ENCODE data around the gene SNRNP48.

The SNRNP48 gene

DNA sequence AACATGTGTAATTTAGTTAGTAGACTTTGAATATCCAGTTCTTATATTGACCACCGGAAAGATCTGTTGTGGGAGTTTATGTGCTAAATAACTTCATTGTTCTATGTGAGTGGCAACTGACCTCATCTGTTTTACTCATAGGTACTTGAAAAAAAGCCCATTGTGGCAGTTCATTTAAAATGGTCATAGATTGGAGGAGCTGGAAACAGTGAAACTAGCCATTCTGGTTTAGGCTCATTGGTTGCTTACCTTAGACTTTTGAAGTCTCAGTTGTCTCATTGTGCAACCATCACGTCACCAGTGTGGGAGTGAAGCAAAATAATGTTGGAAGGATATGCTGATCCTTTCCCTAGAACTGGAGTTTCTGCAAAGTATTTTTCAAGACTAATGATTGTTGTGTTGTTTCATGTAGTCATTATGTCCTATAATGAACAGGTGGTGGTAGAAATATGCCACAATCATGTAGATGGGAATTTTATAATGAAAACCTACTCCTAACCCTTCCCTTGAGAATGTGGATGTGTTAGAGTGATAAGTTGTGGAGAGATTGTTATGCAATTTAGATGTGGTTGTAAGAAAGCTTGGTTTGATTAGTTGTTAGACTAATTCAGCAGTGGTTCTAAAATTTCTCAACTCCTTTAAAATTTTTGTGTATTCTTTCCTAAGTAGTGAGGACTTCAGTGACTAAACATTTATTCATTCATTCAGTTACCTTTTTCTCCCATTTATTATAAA lies 30.2 kb upstream of the SNRNP48 start:
- DNase-seq = no peak

DNA sequence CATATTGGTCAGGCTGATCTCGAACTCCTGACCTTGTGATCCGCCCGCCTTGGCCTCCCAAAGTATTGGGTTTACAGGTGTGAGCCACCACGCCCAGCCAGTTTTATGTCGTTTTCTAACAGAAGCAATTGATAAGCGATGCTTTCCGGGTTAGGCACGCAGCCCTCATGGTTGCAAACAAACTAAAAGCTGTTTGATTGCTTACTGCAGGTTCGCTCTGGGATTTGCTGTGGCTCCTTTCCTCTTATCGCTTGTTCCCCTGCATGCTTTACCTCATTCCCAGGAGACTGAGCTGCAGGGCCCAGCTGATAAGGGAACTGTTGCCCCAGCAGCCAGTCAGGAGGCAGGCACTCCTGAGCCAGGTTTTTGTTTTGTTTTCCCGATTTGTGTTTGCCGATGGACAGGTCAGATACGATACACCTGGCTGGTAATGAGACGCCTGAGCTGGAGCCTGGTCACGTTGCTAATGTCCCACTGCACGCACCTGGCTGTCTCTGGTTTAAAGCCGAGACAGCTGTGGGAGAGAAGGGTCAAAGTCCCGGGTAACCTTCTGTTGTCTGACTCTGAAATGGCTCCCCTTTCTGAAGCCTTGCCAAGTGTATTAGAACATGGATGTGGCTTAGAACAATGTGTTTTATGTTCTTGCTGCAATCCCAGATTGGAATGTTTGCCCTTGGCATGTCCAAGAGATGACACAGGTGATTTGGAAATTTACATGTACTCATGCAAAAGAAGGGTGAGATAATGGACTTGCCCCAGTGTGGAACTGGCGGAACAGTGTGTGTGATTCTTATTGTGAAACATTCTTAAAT lies 28.6 kb upstream of the SNRNP48 start:
- no peak for DNase-seq

DNA sequence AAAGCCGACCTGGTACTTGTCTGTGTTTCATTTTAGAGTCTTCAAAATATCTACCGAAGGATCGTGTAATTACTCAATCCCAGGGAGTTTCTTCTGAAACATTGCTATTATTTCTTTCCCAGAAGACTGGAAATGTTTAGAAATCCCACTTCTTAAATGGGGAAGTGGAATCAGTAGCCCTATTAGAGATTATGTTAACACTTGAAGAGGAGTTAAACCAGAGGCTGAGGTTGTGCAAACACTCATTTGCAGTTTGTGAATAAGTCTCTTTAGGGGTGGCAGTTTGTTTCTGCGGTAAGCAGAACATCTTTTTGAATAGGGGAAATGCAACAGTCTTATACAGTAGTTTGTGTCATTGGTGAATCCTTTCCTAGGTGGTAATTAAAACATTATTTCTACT lies 27.2 kb upstream of the SNRNP48 start:
- no peak for DNase-seq

DNA sequence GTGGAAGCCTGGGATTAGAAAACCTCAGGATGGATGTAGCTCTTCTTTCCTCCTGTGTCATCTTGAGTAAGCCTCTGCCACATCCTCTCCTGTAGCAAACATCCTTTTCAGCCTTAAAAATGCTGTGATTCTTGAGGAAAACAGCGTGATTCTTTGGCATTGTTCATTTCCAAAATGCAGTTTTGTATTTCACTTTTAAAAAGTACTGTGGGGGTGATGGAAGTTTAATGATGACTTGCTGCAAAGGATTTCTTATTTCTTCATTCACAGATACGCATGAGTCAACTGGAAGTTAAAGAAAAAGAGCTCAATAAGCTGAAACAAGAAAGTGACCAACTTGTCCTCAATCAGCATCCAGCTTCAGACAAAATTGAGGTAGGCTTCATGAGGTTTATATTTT lies 23.9 kb upstream of the SNRNP48 start:
- no peak for DNase-seq

DNA sequence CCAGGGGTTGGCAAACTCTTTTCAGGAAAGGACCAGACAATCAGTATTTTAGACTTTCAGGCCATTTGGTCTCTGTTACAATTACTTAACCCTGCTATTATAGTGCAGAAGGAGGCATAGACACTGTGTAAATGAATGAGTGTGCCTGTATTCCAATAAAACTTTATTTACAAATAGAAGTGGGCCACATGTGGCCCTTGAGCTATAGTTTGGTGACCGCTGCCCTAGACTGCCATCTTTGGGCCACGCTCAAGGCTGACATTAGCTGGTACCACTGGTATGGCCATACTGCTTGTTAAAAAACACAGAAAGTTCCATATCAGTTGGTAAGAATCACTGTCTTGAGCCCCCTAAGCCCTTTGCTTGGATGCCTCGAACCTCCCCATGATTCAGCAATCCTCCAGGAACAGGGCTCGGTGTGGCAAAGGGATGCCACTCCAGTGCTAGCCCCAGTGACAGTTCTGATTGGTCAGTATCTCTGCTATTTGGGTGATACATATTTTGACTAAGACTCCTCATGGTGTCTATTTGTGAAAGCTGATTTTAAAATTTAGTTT lies 23.3 kb upstream of the SNRNP48 start:
- DNase-seq = no peak

DNA sequence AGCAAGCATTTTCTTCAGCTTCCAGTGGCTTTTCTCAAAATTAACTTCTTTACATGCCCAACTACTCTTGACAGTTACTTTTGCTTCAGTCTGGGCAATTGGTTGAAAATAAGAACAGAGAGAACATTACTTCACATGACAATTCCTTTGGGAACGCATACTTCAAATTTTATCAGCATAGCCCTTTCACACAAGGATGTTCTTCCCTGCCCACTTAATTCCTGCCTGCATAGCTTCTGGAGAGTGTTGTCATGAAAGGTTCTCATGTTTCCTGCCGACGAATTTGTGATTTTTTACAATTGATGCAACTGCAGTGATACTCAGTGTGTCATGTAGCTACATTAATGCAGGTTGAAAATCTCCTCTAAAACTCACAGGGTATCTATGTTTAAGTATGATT lies 22.0 kb upstream of the SNRNP48 start:
- no peak for DNase-seq

DNA sequence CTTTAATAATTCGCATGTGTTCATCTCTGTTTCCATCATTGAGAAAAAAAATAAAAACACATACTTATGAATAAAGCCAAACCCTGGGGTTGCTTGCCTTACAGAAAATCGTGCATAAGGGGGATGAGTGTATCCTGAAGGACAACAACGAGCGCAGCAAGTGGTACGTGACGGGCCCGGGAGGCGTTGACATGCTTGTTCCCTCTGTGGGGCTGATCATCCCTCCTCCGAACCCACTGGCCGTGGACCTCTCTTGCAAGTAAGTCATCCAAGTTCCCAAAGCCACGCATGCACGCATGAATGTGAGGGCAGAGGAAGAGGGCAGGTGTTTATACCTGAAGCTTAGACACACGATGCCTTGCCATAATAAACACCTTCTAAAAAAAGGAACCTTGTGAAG lies 20.9 kb upstream of the SNRNP48 start:
- no peak for DNase-seq

DNA sequence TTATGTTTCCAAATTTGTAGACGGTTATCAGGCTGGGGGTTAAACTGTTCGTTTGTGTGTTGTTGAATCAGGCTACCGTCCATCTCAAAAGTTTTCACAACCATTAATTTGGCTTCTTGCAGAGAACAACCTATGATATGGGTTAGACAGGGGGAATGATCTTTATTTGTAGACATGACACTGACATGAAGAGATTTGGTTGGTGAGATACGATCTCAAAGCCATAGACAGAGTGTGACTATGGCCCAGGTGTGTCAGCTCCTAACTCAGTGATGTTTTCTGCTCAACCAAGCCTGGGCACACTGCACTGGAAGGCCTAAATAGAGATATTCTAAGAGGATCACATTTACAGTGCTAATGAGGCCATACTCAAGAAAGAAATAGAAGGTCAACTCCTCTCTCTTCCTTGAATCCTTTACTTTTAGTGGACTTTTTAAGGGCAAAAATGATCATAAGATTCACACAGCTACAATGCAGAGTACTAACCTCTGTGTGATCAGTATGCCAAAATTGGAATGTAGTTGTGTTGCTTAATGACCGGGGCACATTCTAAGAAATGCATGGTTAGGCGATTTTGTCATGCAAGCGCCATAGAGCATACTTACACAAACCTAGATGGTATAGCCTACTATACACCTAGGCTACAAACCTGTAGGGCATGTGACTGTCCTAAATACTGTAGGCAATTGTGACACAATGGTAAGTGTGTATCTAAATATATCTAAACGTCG lies 17.6 kb upstream of the SNRNP48 start:
- DNase-seq = no peak

DNA sequence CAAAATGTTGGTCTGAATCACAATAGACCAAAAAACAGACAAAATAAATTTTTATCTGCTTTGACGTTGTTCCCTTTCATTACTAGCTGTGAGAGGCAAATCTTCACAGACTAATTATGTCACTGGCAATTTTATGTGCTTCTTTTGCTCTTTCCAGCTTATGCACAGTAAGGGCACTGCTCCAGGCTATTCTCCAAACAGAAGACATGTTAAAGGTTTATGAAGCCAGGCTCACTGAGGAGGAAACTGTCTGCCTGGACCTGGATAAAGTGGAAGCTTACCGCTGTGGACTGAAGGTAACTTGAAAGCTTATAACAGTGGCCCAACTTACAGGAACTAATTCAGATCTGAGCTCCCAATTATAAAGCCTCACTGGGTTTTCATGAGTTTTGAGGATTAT lies 15.5 kb upstream of the SNRNP48 start:
- no peak for DNase-seq

DNA sequence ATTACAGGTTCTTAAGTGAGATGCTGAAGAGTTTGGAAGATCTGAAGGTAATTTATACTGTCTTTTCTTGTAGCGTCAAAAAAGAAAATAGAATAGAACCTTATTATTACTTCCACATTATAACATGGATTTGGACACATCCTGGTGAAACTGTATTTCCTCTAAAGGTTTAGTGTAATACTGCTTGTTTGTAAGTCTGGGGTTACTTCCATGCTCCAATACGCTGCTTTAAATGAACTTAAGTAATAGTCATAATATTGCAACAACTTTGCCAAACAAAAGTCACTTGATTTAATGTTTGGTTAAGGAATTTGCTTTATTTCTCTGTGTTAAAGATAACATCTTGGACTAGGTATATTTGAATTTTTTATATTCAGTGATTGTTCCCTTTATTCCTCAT lies 11.5 kb upstream of the SNRNP48 start:
- DNase-seq = no peak

DNA sequence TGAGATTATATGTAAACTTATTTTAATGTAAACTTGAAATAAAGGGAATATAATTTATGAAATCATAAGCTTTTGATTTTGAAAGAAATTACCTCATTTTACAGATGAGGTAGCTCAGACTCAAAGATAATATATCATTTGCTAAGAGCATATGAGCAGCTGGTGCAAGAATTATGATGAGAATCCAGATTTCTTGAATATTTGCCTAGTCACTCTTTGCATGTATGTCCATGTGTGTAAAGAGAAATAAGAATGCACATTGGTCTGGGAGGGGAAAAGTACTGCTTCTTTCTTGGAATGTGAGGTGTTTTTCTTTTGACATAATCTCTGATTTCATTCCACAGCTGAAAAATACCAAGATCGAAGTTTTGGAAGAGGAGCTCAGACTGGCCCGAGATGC lies 11.1 kb upstream of the SNRNP48 start:
- DNase-seq = no peak

DNA sequence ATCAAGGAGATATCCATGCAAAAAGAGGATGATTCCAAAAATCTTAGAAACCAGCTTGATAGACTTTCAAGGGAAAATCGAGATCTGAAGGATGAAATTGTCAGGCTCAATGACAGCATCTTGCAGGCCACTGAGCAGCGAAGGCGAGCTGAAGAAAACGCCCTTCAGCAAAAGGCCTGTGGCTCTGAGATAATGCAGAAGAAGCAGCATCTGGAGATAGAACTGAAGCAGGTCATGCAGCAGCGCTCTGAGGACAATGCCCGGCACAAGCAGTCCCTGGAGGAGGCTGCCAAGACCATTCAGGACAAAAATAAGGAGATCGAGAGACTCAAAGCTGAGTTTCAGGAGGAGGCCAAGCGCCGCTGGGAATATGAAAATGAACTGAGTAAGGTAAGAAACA lies 10.1 kb upstream of the SNRNP48 start:
- DNase-seq = no peak

DNA sequence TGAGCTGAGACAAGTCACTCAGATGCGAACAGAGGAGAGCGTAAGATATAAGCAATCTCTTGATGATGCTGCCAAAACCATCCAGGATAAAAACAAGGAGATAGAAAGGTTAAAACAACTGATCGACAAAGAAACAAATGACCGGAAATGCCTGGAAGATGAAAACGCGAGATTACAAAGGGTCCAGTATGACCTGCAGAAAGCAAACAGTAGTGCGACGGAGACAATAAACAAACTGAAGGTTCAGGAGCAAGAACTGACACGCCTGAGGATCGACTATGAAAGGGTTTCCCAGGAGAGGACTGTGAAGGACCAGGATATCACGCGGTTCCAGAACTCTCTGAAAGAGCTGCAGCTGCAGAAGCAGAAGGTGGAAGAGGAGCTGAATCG lies 9.5 kb upstream of the SNRNP48 start:
- DNase-seq = no peak

DNA sequence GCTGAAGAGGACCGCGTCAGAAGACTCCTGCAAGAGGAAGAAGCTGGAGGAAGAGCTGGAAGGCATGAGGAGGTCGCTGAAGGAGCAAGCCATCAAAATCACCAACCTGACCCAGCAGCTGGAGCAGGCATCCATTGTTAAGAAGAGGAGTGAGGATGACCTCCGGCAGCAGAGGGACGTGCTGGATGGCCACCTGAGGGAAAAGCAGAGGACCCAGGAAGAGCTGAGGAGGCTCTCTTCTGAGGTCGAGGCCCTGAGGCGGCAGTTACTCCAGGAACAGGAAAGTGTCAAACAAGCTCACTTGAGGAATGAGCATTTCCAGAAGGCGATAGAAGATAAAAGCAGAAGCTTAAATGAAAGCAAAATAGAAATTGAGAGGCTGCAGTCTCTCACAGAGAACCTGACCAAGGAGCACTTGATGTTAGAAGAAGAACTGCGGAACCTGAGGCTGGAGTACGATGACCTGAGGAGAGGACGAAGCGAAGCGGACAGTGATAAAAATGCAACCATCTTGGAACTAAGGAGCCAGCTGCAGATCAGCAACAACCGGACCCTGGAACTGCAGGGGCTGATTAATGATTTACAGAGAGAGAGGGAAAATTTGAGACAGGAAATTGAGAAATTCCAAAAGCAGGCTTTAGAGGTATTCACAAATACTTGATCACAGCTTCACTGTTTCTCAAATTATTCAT lies 8.9 kb upstream of the SNRNP48 start:
- DNase-seq = no peak

DNA sequence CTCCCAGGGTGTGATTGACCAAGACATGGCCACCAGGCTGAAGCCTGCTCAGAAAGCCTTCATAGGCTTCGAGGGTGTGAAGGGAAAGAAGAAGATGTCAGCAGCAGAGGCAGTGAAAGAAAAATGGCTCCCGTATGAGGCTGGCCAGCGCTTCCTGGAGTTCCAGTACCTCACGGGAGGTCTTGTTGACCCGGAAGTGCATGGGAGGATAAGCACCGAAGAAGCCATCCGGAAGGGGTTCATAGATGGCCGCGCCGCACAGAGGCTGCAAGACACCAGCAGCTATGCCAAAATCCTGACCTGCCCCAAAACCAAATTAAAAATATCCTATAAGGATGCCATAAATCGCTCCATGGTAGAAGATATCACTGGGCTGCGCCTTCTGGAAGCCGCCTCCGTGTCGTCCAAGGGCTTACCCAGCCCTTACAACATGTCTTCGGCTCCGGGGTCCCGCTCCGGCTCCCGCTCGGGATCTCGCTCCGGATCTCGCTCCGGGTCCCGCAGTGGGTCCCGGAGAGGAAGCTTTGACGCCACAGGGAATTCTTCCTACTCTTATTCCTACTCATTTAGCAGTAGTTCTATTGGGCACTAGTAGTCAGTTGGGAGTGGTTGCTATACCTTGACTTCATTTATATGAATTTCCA lies 4.6 kb upstream of the SNRNP48 start:
- DNase-seq = no peak

DNA sequence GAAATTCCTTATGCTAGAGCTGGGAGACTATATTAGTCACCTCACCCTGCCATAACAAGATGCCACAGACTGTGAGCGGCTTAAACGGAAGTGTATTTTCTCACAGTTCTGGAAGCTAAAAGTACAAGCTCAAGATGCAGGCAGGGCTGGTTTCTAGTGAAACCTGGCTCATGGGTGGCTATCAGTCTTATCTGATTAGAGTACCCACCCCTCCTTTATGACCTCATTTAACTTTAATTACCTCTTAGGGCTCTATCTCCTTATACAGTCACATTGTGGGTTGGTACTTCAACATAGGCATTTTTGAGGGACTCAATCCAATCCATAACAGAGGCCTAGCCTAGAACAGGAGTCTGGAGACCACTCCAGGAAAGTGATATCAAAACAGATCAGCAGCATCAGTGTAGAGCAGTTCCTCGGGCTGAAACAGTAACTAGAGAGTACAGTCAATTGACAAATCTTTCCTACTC lies 2.3 kb upstream of the SNRNP48 start:
- DNase-seq = no peak

DNA sequence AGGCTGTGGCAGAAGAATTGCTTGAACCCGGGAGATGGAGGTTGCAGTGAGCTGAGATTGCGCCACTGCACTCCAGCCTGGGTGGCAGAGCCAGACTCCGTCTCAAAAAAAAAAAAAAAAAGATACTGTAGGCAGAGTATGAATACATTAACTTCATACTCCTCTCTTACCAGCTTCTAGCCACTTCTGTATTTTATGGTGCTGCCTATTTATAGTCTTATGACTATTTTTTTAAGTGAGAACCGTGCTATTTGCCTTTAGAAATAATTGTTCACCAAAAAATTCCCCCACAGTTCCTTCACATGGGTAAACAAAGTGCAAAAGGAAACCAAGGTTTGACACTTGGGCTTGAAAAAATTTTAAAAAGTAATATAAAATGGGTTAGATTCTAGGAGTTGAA lies 1.5 kb upstream of the SNRNP48 start:
- DNase-seq = no peak

DNA sequence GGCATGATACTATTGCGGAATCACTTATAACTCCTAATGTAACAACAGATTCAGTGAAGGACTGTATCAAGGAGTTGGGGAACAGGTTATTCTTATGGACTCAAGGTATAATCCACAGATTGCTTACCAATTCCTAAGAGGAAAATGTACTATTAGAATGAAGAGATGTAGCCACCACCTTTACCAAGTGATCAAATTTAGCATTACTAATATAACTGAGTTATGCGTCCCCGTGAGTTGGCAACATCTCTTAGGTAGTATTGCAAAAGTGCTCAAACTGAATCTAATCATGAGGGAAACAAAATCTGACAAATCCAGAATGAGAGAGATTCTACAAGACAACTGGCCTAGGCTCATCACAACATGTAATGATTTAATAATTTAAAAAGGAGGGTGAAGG lies 777 bp upstream of the SNRNP48 start:
- no peak for DNase-seq

DNA sequence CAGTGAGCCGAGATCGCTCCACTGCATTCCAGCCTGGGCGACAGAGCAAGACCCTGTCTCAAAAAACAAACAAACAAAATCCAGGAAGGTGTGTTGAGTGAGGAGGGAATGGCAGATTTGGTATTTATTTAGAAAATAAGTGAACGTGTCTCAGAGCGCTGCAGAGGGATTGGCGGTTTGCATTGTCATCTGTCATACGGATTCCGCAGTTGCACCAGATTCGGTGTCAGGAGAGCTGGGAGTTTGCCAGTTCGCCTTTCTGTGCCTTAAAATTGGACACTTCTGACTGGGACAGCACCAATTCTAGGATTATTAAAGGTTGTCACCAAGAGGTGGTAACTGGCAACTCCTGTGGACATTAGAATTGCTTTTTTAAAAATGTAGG lies 912 bp downstream of the SNRNP48 start:
- DNase-seq = no peak

DNA sequence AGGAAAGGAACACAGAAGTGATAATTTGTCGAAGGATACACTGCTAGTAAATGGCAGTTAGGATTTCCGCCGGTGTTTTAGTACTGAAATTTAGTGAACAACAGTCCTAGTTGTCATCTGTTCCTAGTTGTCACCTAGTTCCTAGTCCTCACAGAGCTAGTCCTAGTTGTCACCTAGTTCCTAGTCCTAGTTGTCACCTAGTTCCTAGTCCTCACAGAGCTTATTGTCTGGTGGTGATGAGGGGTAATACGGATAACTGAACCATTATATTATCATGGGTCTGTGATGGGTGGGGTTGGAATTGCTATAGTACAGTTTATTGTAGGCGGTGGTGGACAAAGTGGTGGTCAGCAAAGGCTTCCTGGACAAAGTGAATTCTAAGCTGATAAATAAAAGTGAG lies 1.8 kb downstream of the SNRNP48 start:
- DNase-seq = no peak

DNA sequence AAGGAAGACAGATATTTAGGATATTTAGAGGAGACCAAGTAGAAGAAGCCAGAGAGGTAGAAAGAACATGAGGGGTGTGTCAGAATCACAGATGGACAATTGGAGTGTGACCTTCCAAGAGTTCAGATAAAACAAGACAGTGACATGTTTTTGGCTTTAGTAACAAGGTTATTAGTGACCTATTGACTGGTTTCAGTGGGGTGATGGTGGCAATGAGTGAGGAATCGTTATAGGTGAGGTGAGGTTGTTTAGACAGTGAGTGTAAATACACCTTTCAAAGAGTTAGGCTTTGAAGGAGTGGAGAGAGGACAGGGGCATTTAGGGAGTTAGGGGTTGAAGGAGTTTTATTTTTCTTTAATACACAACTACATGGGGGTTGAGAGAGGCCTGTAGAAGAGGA lies 3.2 kb downstream of the SNRNP48 start:
- no peak for DNase-seq

DNA sequence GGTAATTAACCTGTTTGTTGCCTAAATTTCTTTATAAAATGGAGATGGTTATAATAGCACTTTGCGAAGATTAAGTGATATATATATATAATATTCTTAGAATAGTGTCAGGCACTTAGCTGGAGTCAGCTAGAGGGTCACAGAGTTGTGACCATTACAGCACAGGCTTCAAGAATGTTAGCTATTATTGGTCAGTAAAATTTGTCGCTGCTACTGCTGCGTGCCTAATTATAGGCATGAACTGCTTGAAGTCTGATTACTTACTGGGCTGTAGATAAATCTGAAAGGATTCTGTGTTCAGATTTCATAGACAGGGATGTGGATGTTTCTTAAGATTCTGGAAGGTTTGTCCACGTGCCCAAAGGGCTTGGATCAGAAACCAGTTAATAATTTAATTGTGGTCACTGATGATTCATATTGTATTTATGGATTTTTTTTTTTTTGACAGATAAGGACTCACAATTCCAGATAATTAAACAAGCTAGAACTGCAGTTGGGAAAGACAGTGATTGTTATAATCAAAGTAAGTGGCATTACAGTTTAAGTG lies 4.7 kb downstream of the SNRNP48 start:
- no peak for DNase-seq
